IPS-20b (cell line): ENCODE data around the gene IQCN.
A peak's percentile ranks its signal among the peaks of the same experiment; 100 is the strongest.

Source experiments
- H3K27ac ChIP-seq: one replicate; pipeline ENCODE4 v1.5.1; 2013; ENCODE audit warnings: low read length
- H3K27me3 ChIP-seq: 2 replicates; pipeline ENCODE4 v1.6.1; 2013; ENCODE audit warnings: mild to moderate bottlenecking, low read length, inconsistent platforms; ENCODE audit not compliant: insufficient read depth
- H3K36me3 ChIP-seq: 2 replicates; pipeline ENCODE4 v1.6.1; 2013; ENCODE audit warnings: low read depth, mild to moderate bottlenecking, inconsistent platforms, low read length, moderate library complexity; ENCODE audit not compliant: insufficient read depth
- H3K4me1 ChIP-seq: 2 replicates; pipeline ENCODE4 v1.6.1; 2013; ENCODE audit warnings: mild to moderate bottlenecking, control low read depth, inconsistent platforms, low read length, moderate library complexity; ENCODE audit not compliant: insufficient read depth
- H3K4me3 ChIP-seq: 2 replicates; pipeline ENCODE4 v1.5.1; 2013; ENCODE audit warnings: mild to moderate bottlenecking, low read length, inconsistent platforms
- H3K9ac ChIP-seq: 2 replicates; pipeline ENCODE4 v1.6.1; 2013; ENCODE audit warnings: low read depth, mild to moderate bottlenecking, inconsistent platforms, low read length, moderate library complexity
- H3K9me3 ChIP-seq: 2 replicates; pipeline ENCODE4 v1.6.1; 2013; ENCODE audit warnings: mild to moderate bottlenecking, low read depth, low read length, inconsistent platforms; ENCODE audit not compliant: insufficient read depth

IQCN gene

GRCh38 chr19:18231775-18232174 is 42.5 kb downstream of the IQCN start:
- Histone ChIP-seq H3K9me3 (no peaks in the 10 kb centered on the region), H3K4me1 (peaks cover 19% of the 10 kb centered on the region), H3K27me3 (peaks cover 34% of the 10 kb centered on the region), H3K4me3 (peak overlapping the region; percentile 68; the same call in 1 of the 2 replicates), H3K27ac (no peak overlapping the region), H3K36me3 (no peaks in the 10 kb centered on the region), H3K9ac (no peak overlapping the region)

- H3K4me3 ChIP-seq, result no peak overlapping the region
- H3K27me3 ChIP-seq, result peaks cover 40% of the 10 kb centered on the region
- no peaks in the 10 kb centered on the region for H3K9me3 ChIP-seq
- H3K4me1 ChIP-seq, result peaks cover 19% of the 10 kb centered on the region
- no peaks in the 10 kb centered on the region for H3K36me3 ChIP-seq
- no peak overlapping the region for H3K9ac ChIP-seq
- H3K27ac ChIP-seq, result no peak overlapping the region
Observed at GRCh38 chr19:18230941-18231734, 43.1 kb downstream of the IQCN start.

- H3K4me1 ChIP-seq, result peaks cover 19% of the 10 kb centered on the region
Observed at GRCh38 chr19:18229915-18230314, 44.3 kb downstream of the IQCN start.

GRCh38 chr19:18229474-18229873 is 44.8 kb downstream of the IQCN start:
- no peak overlapping the region for H3K9ac ChIP-seq
- H3K4me3 ChIP-seq, result no peak overlapping the region
- H3K27me3 ChIP-seq, result peaks cover 49% of the 10 kb centered on the region
- H3K27ac ChIP-seq, result no peak overlapping the region
- H3K36me3 ChIP-seq, result no peaks in the 10 kb centered on the region
- H3K4me1 ChIP-seq, result peaks cover 19% of the 10 kb centered on the region
- H3K9me3 ChIP-seq, result no peaks in the 10 kb centered on the region

More at GRCh38 chr19:18229915-18230314, 44.3 kb downstream of the IQCN start:
- Histone ChIP-seq H3K27ac (no peak overlapping the region), H3K9me3 (no peaks in the 10 kb centered on the region), H3K27me3 (peaks cover 49% of the 10 kb centered on the region), H3K36me3 (no peaks in the 10 kb centered on the region), H3K9ac (no peak overlapping the region), H3K4me3 (no peak overlapping the region)

- Histone ChIP-seq H3K9ac (no peak overlapping the region), H3K4me1 (peaks cover 19% of the 10 kb centered on the region)
Observed at GRCh38 chr19:18227781-18228271, 46.4 kb downstream of the IQCN start.

GRCh38 chr19:18226956-18227780 is 47.1 kb downstream of the IQCN start:
- H3K9ac ChIP-seq, result no peak overlapping the region
- no peak overlapping the region for H3K4me3 ChIP-seq
- peaks cover 42% of the 10 kb centered on the region for H3K27me3 ChIP-seq
- H3K9me3 ChIP-seq, result no peaks in the 10 kb centered on the region
- H3K36me3 ChIP-seq, result no peaks in the 10 kb centered on the region
- H3K4me1 ChIP-seq, result peaks cover 14% of the 10 kb centered on the region
- no peak overlapping the region for H3K27ac ChIP-seq

More at GRCh38 chr19:18227781-18228271, 46.4 kb downstream of the IQCN start:
- no peaks in the 10 kb centered on the region for H3K36me3 ChIP-seq
- peaks cover 42% of the 10 kb centered on the region for H3K27me3 ChIP-seq
- H3K9me3 ChIP-seq, result no peaks in the 10 kb centered on the region
- no peak overlapping the region for H3K4me3 ChIP-seq
- no peak overlapping the region for H3K27ac ChIP-seq

GRCh38 chr19:18225702-18226468 is 48.4 kb downstream of the IQCN start, which contains the start of gene PDE4C:
Gene PDE4C (minus strand): TSS chr19:18226438. CDS start chr19:18226415, 23 bp downstream.
- Histone ChIP-seq H3K9ac (no peak within 1 kb of the TSS), H3K27ac (no peak within 1 kb of the TSS), H3K9me3 (no peaks in the 10 kb centered on the region), H3K27me3 (peaks cover 38% of the 10 kb centered on the region), H3K36me3 (no peaks in the 10 kb centered on the region), H3K4me1 (0 out of 2 replicates have a peak, but pooled peaks cover 3% of the 10 kb centered on the region), H3K4me3 (peak within 1 kb of the TSS; percentile 13; the same call in 1 of the 2 replicates)

- Histone ChIP-seq H3K27ac (no peak overlapping the region), H3K4me3 (peak overlapping the region; percentile 13; the same call in 1 of the 2 replicates), H3K9ac (no peak overlapping the region), H3K36me3 (no peaks in the 10 kb centered on the region), H3K27me3 (peaks cover 41% of the 10 kb centered on the region), H3K4me1 (peaks cover 3% of the 10 kb centered on the region; the same call in 1 of the 2 replicates), H3K9me3 (no peaks in the 10 kb centered on the region)
Observed at GRCh38 chr19:18225355-18225701, 48.9 kb downstream of the IQCN start.

- no peaks in the 10 kb centered on the region for H3K9me3 ChIP-seq
- H3K36me3 ChIP-seq, result no peaks in the 10 kb centered on the region
- peak overlapping the region; percentile 75 for H3K27ac ChIP-seq
- H3K9ac ChIP-seq, result peak overlapping the region; percentile 95; the same call in 1 of the 2 replicates
- peak overlapping the region; percentile 93 for H3K4me3 ChIP-seq
- H3K27me3 ChIP-seq, result peaks cover 47% of the 10 kb centered on the region
- peaks cover 3% of the 10 kb centered on the region; the same call in 1 of the 2 replicates for H3K4me1 ChIP-seq
Observed at GRCh38 chr19:18224525-18225354, 49.5 kb downstream of the IQCN start.

GRCh38 chr19:18223860-18224524 is 50.3 kb downstream of the IQCN start:
- Histone ChIP-seq H3K9ac (peak overlapping the region; percentile 95; the same call in 1 of the 2 replicates), H3K4me1 (peaks cover 3% of the 10 kb centered on the region; the same call in 1 of the 2 replicates), H3K9me3 (no peaks in the 10 kb centered on the region), H3K27me3 (peaks cover 48% of the 10 kb centered on the region), H3K4me3 (peak overlapping the region; percentile 93), H3K27ac (peak overlapping the region; percentile 75), H3K36me3 (no peaks in the 10 kb centered on the region)
